Measurements from ENCODE around the gene C4orf50.

Gene C4orf50

DNA sequence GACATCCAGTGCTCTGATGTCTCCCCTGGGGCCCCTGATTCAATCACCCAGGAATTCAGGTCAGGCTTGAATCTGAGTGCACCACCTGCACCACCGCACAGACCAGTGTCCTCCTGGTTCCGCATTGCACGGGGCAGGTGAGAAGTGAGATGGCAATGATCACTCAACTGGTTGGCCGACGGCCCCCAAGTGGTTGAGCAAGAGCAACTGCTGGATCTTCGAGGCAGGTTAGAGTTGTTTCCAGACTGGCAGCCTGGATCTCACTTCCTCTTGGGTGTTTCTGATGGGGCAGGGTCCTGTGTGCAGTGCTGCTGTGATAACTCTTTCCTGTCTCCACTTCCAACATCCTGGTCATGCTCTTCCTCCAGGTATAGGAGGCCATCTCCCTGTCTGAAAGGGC, 50.4 kb downstream of the C4orf50 start:
- TF ChIP-seq, protein P1, sequence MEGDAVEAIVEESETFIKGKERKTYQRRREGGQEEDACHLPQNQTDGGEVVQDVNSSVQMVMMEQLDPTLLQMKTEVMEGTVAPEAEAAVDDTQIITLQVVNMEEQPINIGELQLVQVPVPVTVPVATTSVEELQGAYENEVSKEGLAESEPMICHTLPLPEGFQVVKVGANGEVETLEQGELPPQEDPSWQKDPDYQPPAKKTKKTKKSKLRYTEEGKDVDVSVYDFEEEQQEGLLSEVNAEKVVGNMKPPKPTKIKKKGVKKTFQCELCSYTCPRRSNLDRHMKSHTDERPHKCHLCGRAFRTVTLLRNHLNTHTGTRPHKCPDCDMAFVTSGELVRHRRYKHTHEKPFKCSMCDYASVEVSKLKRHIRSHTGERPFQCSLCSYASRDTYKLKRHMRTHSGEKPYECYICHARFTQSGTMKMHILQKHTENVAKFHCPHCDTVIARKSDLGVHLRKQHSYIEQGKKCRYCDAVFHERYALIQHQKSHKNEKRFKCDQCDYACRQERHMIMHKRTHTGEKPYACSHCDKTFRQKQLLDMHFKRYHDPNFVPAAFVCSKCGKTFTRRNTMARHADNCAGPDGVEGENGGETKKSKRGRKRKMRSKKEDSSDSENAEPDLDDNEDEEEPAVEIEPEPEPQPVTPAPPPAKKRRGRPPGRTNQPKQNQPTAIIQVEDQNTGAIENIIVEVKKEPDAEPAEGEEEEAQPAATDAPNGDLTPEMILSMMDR (IDR thresholded peaks at IDR 0.05) = no peak
- Histone ChIP-seq H3K9me3 (no peaks in the 10 kb centered on the region), H3K4me1 (no peaks in the 10 kb centered on the region), H3K27me3 (peaks cover 0 to 38% of the 10 kb centered on the region in 2 donors), H3K27ac (no peak overlapping the region), H3K4me3 (no peak overlapping the region), H3K36me3 (no peaks in the 10 kb centered on the region)
- DNase-seq = peak in 1 of 2 donors; percentile 20
- intact Hi-C loops (cut with DNase I; ENCODE audit: low total_unique reads) = no loop called here

DNA sequence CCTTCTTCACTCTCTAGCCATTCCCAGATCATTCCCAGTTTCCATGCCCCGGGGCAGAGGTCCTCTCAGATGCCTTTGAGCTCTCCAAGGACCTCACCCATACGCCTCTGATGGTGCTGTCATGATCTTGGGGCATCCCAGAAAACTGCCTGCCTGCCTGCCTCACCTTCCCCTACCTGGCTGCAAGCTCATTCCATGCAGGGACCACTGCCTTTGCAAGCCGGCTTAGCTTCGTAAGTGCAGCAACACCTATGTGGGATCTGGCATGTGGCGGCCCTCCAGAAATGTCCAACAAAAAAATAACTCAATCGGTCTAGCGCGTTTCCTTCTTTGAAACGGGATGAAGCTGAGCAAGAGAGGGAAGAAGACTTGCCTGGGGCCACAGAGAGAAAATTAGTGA, 53.0 kb downstream of the C4orf50 start:
- TF ChIP-seq, protein P1 (IDR thresholded peaks at IDR 0.05) = no peak
- no peak overlapping the region for H3K4me3 ChIP-seq
- intact Hi-C loops (cut with DNase I; ENCODE audit: low total_unique reads) = no loop called here
- H3K27ac ChIP-seq = no peak overlapping the region
- H3K27me3 ChIP-seq = peaks cover 0 to 27% of the 10 kb centered on the region in 2 donors
- DNase-seq = no peak
- no peaks in the 10 kb centered on the region for H3K4me1 ChIP-seq
- H3K36me3 ChIP-seq = no peaks in the 10 kb centered on the region
- H3K9me3 ChIP-seq = no peaks in the 10 kb centered on the region

DNA sequence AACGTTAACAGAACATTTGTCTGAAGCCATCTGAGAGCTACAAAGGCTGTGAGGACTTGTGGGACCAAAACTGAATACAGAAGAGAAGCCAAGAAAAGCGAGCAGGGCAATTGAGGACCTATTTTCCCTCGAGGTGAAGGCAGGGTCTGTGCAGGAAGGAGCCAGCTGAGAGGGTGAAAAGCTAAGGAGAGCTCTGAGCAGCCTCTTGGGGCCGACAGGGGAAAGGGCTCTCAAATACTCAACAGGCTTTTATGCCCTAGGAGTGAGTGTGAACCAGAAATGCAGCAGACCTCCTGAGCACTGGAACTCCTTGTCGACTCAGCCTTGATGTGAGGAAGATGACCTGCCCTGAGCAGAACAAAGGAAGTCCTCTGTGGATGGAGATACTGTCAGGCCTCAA, 54.2 kb downstream of the C4orf50 start:
- no peaks in the 10 kb centered on the region for H3K36me3 ChIP-seq
- no peaks in the 10 kb centered on the region for H3K4me1 ChIP-seq
- H3K27me3 ChIP-seq = peaks cover 0 to 17% of the 10 kb centered on the region in 2 donors
- no peaks in the 10 kb centered on the region for H3K9me3 ChIP-seq
- DNase-seq = no peak
- H3K27ac ChIP-seq = no peak overlapping the region
- H3K4me3 ChIP-seq = no peak overlapping the region
- TF ChIP-seq, protein P1 (IDR thresholded peaks at IDR 0.05) = no peak
- intact Hi-C loops (cut with DNase I; ENCODE audit: low total_unique reads) = no loop called here

DNA sequence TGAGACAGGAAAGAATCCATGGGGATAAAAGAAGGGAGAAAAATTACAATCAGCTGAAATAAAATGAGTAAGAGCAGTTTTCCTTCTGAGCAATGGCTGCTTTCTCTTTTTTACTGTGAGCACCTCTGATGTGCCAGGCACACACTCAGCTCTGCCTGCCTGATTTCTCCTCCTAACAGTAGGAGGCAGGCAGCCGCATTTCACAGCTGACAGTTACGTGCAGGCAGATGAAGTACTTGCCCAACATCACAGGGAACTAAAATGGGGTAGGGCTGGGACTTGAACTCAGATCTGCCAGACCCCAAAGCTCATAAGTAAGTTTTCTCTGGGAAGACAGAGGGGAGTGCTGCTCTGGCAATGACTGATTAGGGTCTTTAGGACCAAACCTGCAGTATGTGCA, 54.6 kb downstream of the C4orf50 start:
- no peak overlapping the region for H3K27ac ChIP-seq
- H3K4me1 ChIP-seq = no peaks in the 10 kb centered on the region
- H3K9me3 ChIP-seq = no peaks in the 10 kb centered on the region
- DNase-seq = no peak
- intact Hi-C loops (cut with DNase I; ENCODE audit: low total_unique reads) = no loop called here
- TF ChIP-seq, protein P1 (IDR thresholded peaks at IDR 0.05) = no peak
- no peaks in the 10 kb centered on the region for H3K36me3 ChIP-seq
- H3K27me3 ChIP-seq = peaks cover 0 to 17% of the 10 kb centered on the region in 2 donors
- H3K4me3 ChIP-seq = no peak overlapping the region

DNA sequence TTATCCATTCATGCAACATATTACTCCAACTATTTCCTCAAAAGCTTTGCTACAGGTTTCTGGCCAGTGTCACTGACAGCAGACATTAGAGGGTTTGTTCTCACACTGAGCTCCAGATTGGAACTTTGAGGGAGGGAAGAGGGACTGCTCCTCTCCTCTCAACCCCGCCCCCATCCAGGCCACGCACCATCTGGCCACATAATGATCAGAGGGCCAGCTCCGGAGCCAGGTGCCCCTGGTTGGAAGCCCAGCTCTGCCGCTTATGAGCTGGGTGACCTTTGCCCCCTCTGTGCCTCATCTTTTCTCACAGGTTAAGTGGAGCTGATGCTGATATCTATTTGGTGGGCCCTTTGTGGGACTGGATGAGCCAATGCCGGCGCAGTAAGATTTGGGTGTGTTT, 55.8 kb downstream of the C4orf50 start:
- Histone ChIP-seq H3K36me3 (no peaks in the 10 kb centered on the region), H3K27me3 (peaks cover 0 to 26% of the 10 kb centered on the region in 2 donors), H3K4me1 (no peaks in the 10 kb centered on the region), H3K27ac (no peak overlapping the region), H3K4me3 (no peak overlapping the region), H3K9me3 (no peaks in the 10 kb centered on the region)
- DNase-seq = no peak
- intact Hi-C loops (cut with DNase I; ENCODE audit: low total_unique reads) = no loop called here
- TF ChIP-seq, protein P1 (IDR thresholded peaks at IDR 0.05) = no peak

DNA sequence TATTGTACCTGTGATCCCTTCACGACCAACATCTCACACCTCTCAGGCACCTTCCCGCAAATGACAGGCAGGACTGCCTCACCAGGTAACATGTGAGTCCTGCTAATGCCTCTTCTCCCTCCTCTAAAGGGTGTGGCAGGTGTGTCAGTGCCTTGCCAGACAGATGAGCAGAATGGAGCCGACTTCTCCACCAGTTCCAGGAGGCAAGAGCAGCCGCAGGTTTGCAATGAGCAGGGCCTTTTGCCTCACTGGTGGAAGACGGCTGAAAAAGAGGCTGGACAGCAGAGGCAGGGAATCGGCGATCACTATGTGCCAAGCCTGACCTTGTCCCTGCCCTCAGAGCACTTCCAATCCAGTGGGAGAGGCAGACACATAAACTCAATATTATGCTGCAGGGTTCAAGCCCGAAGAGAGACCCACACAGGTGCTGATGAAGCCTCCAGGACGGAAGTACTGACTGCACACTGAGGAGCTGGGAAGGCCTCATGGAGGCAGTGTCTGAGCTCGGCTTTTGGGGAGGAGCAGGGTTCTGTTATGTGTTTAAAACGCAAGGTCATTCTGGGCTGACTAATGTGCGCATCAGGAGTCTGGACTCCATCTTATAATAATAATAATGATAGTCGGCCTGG, 57.9 kb downstream of the C4orf50 start:
- TF ChIP-seq, protein P1 (IDR thresholded peaks at IDR 0.05) = no peak
- DNase-seq = no peak
- no peak overlapping the region for H3K27ac ChIP-seq
- no peak overlapping the region for H3K4me3 ChIP-seq
- H3K27me3 ChIP-seq = peaks cover 0 to 43% of the 10 kb centered on the region in 2 donors
- H3K9me3 ChIP-seq = no peaks in the 10 kb centered on the region
- no peaks in the 10 kb centered on the region for H3K36me3 ChIP-seq
- H3K4me1 ChIP-seq = peaks cover 0 to 7% (median 0%) of the 10 kb centered on the region in 4 donors
- intact Hi-C loops (cut with DNase I; ENCODE audit: low total_unique reads) = no loop called here
